ENCODE results near the gene FBXO36. TPM values are rescaled to one million over a fixed set of nuclear protein-coding genes. Genes with fewer than 3 reads are reported as not detected.

FBXO36 gene
- total and polyA plus RNA-seq, 10 of the 15 experiments (the other 5 are each of a cell fraction or from before 2014, with no cell fraction given): 0.79 to 2.7 (median 1.3) TPM

- TF ChIP-seq SKIL (IDR thresholded peaks at IDR 0.05; ENCODE audit: low read depth, poor library complexity, severe bottlenecking) (no peak), NFXL1 (IDR thresholded peaks at IDR 0.05; ENCODE audit: borderline replicate concordance) (no peak), DPF2 (IDR thresholded peaks at IDR 0.05) (peak; percentile 83), CHD2 (IDR thresholded peaks at IDR 0.05; ENCODE audit: borderline replicate concordance, low read depth, low read length) (no peak), IRF5 (IDR thresholded peaks at IDR 0.05; ENCODE audit: borderline replicate concordance) (no peak), FOXK2 (IDR thresholded peaks at IDR 0.05) (no peak), STAT3 (IDR thresholded peaks at IDR 0.05; ENCODE audit: low read depth, low read length) (no peak), ZBTB40 (IDR thresholded peaks at IDR 0.05; ENCODE audit: borderline replicate concordance) (no peak), NR2F1 (conservative IDR thresholded peaks at IDR 0.05) (no peak), E2F4 (IDR thresholded peaks at IDR 0.05; ENCODE audit: low read depth, low read length) (no peak), ESRRA (IDR thresholded peaks at IDR 0.05; ENCODE audit: low read length) (no peak), PKNOX1 (IDR thresholded peaks at IDR 0.05) (no peak), ZNF217 (IDR thresholded peaks at IDR 0.05) (no peak), STAT1 (conservative IDR thresholded peaks at IDR 0.05) (no peak), SMAD1 (IDR thresholded peaks at IDR 0.05; ENCODE audit: low read depth, partially characterized antibody) (no peak), HDAC2 (IDR thresholded peaks at IDR 0.05) (no peak), MAX (IDR thresholded peaks at IDR 0.05; ENCODE audit: low read depth, low read length) (no peak), KAT2A (conservative IDR thresholded peaks at IDR 0.05; ENCODE audit: control insufficient read depth, low read depth, low read length) (no peak), TCF3 (IDR thresholded peaks at IDR 0.05; ENCODE audit: borderline replicate concordance, insufficient read depth, low read depth, low read length) (no peak), SMAD5 (IDR thresholded peaks at IDR 0.05; ENCODE audit: low read depth) (no peak), WRNIP1 (IDR thresholded peaks at IDR 0.05; ENCODE audit: borderline replicate concordance, low read depth, low read length) (no peak), SMC3 (IDR thresholded peaks at IDR 0.05; ENCODE audit: borderline replicate concordance, low read length) (no peak), TCF7 (IDR thresholded peaks at IDR 0.05; ENCODE audit: borderline replicate concordance) (peak; percentile 75)
Observed at GRCh38 chr2:229947544-229947943, 25.2 kb downstream of the FBXO36 start (continued).

Measured in GM12878 (cell line).